VCaP (cell line): ENCODE measurements around the gene CENPA.
"Not testable (repeated sequence)": the region's sequence is repeated elsewhere in the genome, so short reads cannot be mapped to it uniquely, and the experiment has no call there.

ENCODE experiments used
- H3K27ac ChIP-seq: fragments of 450-650 bp; 2 replicates; pipeline ENCODE4 v1.5.1; 2017
- TF ChIP-seq, protein P1 (sequence below): fragments of 450-650 bp; conservative IDR thresholded peaks from 2 replicates; pipeline ENCODE4 v1.5.1; 2017; ENCODE audit warnings: mild to moderate bottlenecking, moderate library complexity

The CENPA gene

DNA sequence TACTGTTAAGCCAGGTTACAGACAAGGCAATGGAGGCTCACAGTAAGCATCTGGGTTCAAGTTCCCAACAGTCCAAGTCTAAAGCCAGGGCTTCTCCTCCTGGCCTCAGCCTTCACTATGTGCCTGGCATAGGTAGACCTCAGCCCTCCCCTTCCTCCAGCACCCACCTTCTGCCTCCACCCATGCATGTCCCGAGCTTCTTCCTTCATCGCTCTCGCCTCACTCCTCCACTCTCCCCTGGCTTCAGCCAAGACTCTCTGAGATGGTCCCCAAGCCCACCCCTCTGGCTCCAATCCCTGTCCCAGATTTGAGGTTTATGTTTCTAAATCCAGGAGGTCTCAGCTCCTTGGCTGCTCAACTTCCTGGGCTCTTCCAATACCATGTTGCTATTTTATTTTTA is 26.9 kb downstream of the CENPA start:
- no peak overlapping the region for H3K27ac ChIP-seq
- TF ChIP-seq, protein P1, sequence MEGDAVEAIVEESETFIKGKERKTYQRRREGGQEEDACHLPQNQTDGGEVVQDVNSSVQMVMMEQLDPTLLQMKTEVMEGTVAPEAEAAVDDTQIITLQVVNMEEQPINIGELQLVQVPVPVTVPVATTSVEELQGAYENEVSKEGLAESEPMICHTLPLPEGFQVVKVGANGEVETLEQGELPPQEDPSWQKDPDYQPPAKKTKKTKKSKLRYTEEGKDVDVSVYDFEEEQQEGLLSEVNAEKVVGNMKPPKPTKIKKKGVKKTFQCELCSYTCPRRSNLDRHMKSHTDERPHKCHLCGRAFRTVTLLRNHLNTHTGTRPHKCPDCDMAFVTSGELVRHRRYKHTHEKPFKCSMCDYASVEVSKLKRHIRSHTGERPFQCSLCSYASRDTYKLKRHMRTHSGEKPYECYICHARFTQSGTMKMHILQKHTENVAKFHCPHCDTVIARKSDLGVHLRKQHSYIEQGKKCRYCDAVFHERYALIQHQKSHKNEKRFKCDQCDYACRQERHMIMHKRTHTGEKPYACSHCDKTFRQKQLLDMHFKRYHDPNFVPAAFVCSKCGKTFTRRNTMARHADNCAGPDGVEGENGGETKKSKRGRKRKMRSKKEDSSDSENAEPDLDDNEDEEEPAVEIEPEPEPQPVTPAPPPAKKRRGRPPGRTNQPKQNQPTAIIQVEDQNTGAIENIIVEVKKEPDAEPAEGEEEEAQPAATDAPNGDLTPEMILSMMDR, result no peak

DNA sequence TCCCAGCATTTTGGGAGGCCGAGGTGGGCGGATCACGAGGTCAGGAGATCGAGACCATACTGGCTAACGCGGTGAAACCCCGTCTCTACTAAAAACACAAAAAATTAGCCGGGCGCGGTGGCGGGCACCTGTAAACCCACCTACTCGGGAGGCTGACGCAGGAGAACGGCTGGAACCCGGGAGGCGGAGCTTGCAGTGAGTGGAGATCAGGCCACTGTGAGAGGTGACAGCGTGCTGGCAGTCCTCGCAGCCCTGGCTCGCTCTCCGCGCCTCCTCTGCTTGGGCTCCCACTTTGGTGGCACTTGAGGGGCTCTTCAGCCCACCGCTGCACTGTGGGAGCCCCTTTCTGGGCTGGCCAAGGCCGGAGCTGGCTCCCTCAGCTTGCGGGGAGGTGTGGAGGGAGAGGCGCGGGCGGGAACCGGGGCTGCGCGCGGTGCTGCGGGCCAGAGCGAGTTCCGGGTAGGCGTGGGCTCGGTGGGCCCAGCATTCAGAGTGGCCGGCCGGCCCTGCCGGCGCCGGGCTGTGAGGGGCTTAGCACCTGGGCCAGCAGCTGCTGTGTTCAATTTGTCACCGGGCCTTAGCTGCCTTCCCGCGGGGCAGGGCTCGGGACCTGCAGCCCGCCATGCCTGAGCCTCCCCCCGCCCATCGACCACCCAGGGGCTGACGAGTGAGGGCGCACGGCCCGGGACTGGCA is 28.4 kb downstream of the CENPA start:
- not testable (repeated sequence) for H3K27ac ChIP-seq

GRCh38 chr2:26816893-26817292 is 31.0 kb downstream of the CENPA start:
- no peak overlapping the region for H3K27ac ChIP-seq
- TF ChIP-seq, protein P1, result no peak

GRCh38 chr2:26818255-26818654 is 32.4 kb downstream of the CENPA start:
- peak overlapping the region; percentile 20; the same call in 1 of the 2 replicates for H3K27ac ChIP-seq
- TF ChIP-seq, protein P1, result no peak

GRCh38 chr2:26818972-26819371 is 33.1 kb downstream of the CENPA start:
- no peak overlapping the region; the same call in 1 of the 2 replicates for H3K27ac ChIP-seq
- TF ChIP-seq, protein P1, result no peak

DNA sequence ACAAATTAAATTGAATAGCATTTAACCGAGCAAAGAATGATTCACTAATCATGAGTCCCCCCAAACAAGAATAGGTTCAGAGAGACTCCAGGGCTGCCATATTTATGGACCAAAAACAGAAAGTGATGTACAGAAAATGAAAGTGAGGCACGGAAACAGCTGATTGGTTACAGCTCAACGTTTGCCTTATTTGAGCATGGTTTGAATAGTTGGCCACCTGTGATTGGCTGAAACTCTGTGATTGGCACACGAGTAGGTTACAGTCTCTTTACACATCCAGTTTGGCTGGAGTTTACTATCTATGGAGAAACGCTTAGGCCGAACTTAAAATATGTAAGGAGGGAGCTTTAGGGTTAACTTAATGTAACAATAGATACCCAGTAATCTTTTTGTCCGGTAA is 35.1 kb downstream of the CENPA start:
- H3K27ac ChIP-seq, result no peak overlapping the region
- TF ChIP-seq, protein P1, result no peak

- TF ChIP-seq, protein P1, result no peak
- no peak overlapping the region for H3K27ac ChIP-seq
Measured at GRCh38 chr2:26822877-26823276, 37.0 kb downstream of the CENPA start.

GRCh38 chr2:26838121-26838906 is 52.5 kb downstream of the CENPA start:
- TF ChIP-seq, protein P1, result no peak
- no peak overlapping the region for H3K27ac ChIP-seq
